ENCODE results near the gene MYO1F. TPM values are rescaled to one million over a fixed set of nuclear protein-coding genes. Genes with fewer than 3 reads are reported as not detected.
"Not testable (repeated sequence)": the region's sequence is repeated elsewhere in the genome, so short reads cannot be mapped to it uniquely, and the experiment has no call there.

MYO1F gene
- total and polyA plus RNA-seq, 8 donors = 3.0 to 54.8 (median 18.8) TPM

GRCh38 chr19:8617984-8618383, 40.7 kb upstream of the MYO1F start:
- WGBS, 5 donors = 80 to 82% (median 81%) methylated on average over 4 of the region's 4 CpGs
- intact Hi-C loops (cut with DNase I; ENCODE audit: low total_unique reads) = no loop called here
- no peak for DNase-seq
- no peak overlapping the region for H3K27ac ChIP-seq
- no peak overlapping the region for H3K4me3 ChIP-seq
- peaks cover 0 to 2% (median 0%) of the 10 kb centered on the region in 4 donors for H3K4me1 ChIP-seq
- no peaks in the 10 kb centered on the region for H3K9me3 ChIP-seq
- peaks cover 0 to 28% (median 0%) of the 10 kb centered on the region in 3 donors for H3K27me3 ChIP-seq
- H3K36me3 ChIP-seq = no peaks in the 10 kb centered on the region
- TF ChIP-seq POLR2A (IDR thresholded peaks at IDR 0.05) = no peak
- no peak for TF ChIP-seq EP300 (IDR thresholded peaks at IDR 0.05)
- no peak for TF ChIP-seq POLR2AphosphoS5 (IDR thresholded peaks at IDR 0.05)
- TF ChIP-seq CTCF (IDR thresholded peaks at IDR 0.05) = no peak

- peaks cover 0 to 28% (median 0%) of the 10 kb centered on the region in 3 donors for H3K27me3 ChIP-seq
- H3K36me3 ChIP-seq; H3K27ac ChIP-seq; H3K9me3 ChIP-seq; DNase-seq; intact Hi-C loops (cut with DNase I; ENCODE audit: low total_unique reads); H3K4me1 ChIP-seq; H3K4me3 ChIP-seq: not testable (repeated sequence)
- 57 to 70% (median 63%) methylated on average over 15 of the region's 15 CpGs for WGBS, 5 donors
These were observed 40.1 kb upstream of the MYO1F start for GRCh38 chr19:8617325-8617724.

- H3K4me3 ChIP-seq = no peak overlapping the region
- H3K27me3 ChIP-seq = peaks cover 0 to 28% (median 0%) of the 10 kb centered on the region in 3 donors
- no peak for DNase-seq
- TF ChIP-seq POLR2AphosphoS5 (IDR thresholded peaks at IDR 0.05) = no peak
- no peak for TF ChIP-seq CTCF (IDR thresholded peaks at IDR 0.05)
- no peak for TF ChIP-seq POLR2A (IDR thresholded peaks at IDR 0.05)
- no peak for TF ChIP-seq EP300 (IDR thresholded peaks at IDR 0.05)
- H3K9me3 ChIP-seq = no peaks in the 10 kb centered on the region
- 74 to 79% (median 78%) methylated on average over 6 of the region's 6 CpGs for WGBS, 5 donors
- H3K27ac ChIP-seq = no peak overlapping the region
- intact Hi-C loops (cut with DNase I; ENCODE audit: low total_unique reads) = no loop called here
- peaks cover 0 to 7% (median 1%) of the 10 kb centered on the region in 4 donors for H3K4me1 ChIP-seq
- H3K36me3 ChIP-seq = no peaks in the 10 kb centered on the region
These were observed 39.6 kb upstream of the MYO1F start for GRCh38 chr19:8616861-8617260.

GRCh38 chr19:8615813-8616596, 38.8 kb upstream of the MYO1F start:
- peak; percentile 45 to 81 for DNase-seq
- TF ChIP-seq EP300 (IDR thresholded peaks at IDR 0.05) = no peak
- TF ChIP-seq CTCF (IDR thresholded peaks at IDR 0.05) = peak in 5 of 7 experiments; percentile 45 to 86 (median 75)
- TF ChIP-seq POLR2A (IDR thresholded peaks at IDR 0.05) = no peak
- no peak for TF ChIP-seq POLR2AphosphoS5 (IDR thresholded peaks at IDR 0.05)
- Histone ChIP-seq H3K36me3 (no peaks in the 10 kb centered on the region), H3K4me3 (no peak overlapping the region), H3K9me3 (no peaks in the 10 kb centered on the region), H3K27ac (no peak overlapping the region), H3K4me1 (peaks cover 0 to 14% (median 5%) of the 10 kb centered on the region in 4 donors), H3K27me3 (peaks cover 0 to 26% (median 0%) of the 10 kb centered on the region in 3 donors)
- intact Hi-C loops (cut with DNase I; ENCODE audit: low total_unique reads) = no loop called here
- WGBS, 5 donors = 35 to 39% (median 37%) methylated on average over 23 of the region's 23 CpGs

GRCh38 chr19:8615024-8615423, 37.8 kb upstream of the MYO1F start:
- Histone ChIP-seq H3K27ac (no peak overlapping the region), H3K36me3 (no peaks in the 10 kb centered on the region), H3K4me1 (peaks cover 0 to 21% (median 11%) of the 10 kb centered on the region in 4 donors), H3K9me3 (no peaks in the 10 kb centered on the region), H3K4me3 (no peak overlapping the region), H3K27me3 (peaks cover 0 to 26% (median 0%) of the 10 kb centered on the region in 3 donors)
- 33 to 54% (median 49%) methylated on average over 6 of the region's 6 CpGs for WGBS, 5 donors
- no peak for TF ChIP-seq CTCF (IDR thresholded peaks at IDR 0.05)
- TF ChIP-seq POLR2A (IDR thresholded peaks at IDR 0.05) = no peak
- no peak for TF ChIP-seq EP300 (IDR thresholded peaks at IDR 0.05)
- no peak for TF ChIP-seq POLR2AphosphoS5 (IDR thresholded peaks at IDR 0.05)
- no peak for DNase-seq
- intact Hi-C loops (cut with DNase I; ENCODE audit: low total_unique reads) = no loop called here
